ENCODE measurements around the gene KLHDC10.
"Not testable (repeated sequence)": the region's sequence is repeated elsewhere in the genome, so short reads cannot be mapped to it uniquely, and the experiment has no call there.

KLHDC10 gene

DNA sequence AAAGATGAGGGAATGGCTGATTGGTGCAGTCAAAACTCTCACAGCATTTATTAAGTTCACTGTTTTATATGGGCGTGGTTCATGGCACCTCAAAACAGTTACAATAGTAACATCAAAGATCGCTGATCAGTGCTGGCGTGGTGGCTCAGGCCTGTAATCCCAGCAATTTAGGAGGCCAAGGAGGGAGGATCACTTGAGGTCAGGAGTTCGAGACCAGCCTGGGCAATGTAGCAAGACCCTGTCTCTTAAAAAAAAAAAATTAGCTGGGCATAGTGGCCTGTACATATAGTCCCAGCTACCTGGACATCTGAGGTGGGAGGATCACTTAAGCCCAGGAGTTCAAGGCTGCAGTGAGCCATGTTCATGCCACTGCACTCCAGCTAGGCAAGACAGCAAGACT, 48.5 kb downstream of the KLHDC10 start:
- no peak for DNase-seq

GRCh38 chr7:130123501-130123900, 53.2 kb downstream of the KLHDC10 start:
- DNase-seq: no peak

DNA sequence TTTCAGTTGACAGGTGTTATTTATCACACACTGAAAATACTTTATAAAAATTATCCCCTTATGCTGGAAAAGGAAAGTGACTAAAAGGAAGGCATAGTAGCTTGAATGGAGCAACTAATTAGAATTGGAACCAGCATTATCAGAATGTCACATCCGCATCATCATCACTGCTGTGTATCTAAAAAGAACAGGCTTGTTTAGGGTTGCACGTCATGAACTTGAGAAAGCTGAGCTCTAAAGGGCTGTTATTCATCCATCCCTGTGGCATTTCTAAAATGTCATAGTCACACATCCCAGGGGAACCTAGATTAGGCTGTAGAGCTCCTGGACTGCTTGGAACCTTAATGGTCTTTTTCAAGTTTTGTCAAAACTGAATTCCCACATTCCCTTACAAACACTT, 54.4 kb downstream of the KLHDC10 start:
- no peak for DNase-seq

GRCh38 chr7:130126840-130127239, 56.5 kb downstream of the KLHDC10 start:
- DNase-seq: not testable (repeated sequence)

DNA sequence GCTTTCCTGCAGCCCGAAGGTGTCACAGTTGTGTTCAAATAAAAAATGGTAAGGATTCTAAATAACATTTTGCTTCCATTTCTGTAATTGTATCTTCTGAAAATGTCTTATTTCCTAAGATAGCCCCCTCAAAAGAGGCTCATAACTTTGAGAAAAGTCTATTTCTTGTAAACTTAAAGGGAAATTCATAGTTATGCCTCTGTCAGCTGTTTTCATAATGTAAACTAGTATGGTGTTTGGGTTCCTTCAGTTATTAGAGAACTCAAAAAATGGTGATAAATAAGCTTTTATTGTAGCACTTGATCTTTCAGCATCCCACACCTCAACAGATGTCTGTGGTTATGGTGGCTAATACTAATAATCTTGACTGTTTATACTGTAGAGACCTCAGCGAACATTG, 57.1 kb downstream of the KLHDC10 start:
- DNase-seq: no peak

DNA sequence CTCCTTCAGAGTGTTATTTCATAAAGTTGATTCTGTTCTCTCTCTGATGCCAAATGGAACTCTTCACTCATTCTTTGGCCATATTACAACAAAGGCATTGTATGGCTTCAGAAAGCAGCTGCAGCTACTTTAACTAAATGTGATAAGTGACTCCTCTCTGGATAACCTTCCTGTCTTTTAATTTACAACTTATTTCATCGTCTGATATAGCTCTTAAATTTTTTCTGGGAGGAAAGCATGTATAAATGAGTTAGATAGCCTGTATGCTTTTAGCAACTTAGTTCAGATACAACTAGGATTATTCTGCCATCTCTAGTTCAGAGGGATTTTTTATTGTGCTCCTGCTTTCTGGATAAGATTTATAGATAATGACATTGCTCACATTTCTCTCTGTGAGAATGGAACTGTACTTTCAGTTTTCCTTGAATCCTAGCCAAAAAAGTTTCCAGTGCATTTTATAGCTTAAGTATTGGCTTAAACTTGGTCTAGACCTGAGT, 57.5 kb downstream of the KLHDC10 start:
- no peak for DNase-seq

- no peak for DNase-seq
Measured at GRCh38 chr7:130129011-130129411, 58.7 kb downstream of the KLHDC10 start.

DNA sequence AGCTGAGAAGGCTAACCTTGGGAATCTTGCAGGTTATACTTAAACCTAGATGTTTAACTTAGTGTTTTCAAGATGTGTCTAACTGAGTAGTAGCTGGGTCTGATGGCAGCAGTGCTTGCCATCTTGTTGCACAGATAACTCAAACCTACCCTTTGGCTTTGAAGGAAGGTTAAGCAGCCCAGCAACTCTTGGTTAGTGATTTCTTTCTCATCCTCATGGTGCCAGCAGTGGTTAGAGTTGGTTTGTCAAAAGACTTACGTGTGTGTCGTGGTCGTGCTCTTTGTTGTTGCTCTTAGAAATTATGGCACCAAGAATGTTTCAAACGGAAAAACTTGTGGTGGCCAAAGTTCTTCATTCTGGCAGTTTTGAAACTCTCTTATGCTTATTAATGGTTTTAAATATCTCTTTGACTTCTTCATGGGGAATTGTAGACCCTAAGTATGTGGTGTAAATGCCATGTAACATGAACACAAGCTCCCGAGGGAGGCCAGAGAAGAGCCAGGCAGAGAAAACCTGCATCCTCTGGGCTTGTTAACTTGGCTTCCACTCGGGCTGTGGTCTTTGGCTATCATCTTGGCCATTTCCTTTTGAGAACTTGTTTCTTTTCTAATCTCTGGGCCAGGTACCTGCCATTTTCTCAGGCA, 61.0 kb downstream of the KLHDC10 start:
- DNase-seq: no peak

DNA sequence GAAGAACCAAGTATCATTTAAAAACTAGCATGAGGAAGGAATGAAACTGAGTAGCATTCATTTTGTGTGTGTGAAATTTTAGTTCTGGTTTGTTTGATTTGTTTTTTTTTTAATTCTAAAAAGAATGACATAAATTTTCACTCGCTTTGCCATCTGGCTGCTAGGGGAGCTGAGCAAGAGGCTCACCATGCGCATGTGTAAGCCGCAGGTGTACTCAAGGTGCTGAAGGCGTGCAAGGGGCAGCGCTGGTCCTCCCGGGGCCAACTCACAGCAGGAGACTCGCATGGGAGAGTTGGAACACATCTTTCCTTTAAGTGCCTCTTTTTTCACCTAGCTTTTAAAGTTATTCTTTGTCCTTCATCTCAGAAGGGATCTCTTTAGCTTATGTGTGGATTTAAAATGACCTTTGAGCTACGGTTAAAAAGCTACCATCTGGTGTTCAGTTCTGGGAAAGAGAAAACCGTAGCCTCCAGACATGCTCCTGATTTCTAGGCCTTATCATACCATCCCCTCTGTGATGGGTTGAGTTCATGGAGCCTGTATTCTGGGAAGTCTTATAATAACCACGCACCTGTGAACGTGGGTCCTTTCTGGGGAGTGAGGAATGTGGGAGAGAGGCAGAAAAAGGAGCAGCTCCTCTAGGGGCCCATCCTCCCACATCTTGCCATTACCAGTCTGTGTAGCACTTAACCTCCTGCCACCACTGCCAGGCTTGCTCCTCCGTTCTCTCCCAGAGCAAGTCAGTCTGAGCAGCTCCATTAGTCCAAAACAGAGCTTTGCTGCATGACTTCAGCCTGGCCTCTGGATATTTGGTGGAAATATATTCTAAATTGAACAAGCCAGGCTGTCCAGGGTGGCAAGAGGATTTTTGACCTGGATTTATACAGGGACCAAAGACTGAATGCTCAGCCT, 61.9 kb downstream of the KLHDC10 start:
- DNase-seq: no peak

DNA sequence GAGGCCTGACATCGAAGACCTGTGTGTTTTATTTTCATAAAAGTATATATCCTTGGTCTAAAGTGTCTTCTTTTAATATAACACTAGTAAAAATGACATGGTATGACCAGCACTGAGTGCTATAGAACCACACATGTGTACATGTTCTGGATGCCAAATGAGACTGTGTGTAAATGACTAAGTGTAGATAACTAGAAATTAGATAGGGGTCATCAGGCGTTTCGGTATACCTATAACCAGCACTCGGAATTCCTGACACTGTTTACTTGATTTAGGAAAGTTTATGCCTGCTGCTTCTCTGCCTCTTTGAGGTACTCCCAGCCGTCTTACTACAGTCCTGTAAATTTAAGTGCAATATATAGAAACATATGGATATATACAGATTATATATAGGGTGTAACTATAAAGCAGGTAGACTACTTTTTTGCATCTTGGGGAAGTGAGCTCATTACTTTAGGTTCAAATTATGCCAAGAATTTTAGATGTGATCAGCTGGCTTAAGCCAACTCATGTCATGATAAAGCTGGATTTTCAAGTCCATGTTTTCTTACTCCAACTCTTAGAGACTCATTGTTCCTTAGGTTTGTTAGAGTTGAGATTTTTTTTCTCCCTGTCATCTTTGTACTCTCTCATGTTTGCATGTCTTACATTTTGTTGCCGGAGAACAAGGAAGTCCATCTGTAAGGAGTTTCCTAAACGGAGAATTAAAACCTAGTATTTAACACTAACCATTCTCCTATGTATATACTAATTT, 62.9 kb downstream of the KLHDC10 start:
- no peak for DNase-seq

DNA sequence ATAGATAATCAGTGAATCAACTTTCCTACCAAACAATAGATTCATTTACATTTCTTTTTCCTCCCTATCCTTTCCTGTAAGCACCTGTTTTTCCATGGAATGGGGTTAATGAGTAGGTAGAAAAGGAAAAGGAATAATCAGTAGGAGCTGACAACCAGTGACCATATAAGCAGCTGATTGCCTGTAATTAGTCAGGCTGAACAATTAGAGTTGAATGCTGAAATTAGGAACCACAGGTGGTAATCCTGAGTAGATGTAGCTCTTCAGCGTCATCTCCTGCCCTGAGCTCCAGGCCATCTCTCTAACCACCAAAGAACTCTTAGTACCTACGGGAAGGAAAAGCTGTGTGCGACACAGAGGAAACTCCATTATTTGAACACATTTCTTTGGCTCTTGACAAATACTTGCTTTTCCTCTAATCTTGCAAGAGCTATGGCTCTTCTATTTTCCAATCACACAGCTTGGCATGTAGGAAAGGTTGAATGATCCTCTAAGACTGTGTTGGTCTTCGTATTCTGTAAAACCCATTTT, 63.8 kb downstream of the KLHDC10 start:
- no peak for DNase-seq

- no peak for DNase-seq
Measured at GRCh38 chr7:130134726-130135125, 64.4 kb downstream of the KLHDC10 start.

DNA sequence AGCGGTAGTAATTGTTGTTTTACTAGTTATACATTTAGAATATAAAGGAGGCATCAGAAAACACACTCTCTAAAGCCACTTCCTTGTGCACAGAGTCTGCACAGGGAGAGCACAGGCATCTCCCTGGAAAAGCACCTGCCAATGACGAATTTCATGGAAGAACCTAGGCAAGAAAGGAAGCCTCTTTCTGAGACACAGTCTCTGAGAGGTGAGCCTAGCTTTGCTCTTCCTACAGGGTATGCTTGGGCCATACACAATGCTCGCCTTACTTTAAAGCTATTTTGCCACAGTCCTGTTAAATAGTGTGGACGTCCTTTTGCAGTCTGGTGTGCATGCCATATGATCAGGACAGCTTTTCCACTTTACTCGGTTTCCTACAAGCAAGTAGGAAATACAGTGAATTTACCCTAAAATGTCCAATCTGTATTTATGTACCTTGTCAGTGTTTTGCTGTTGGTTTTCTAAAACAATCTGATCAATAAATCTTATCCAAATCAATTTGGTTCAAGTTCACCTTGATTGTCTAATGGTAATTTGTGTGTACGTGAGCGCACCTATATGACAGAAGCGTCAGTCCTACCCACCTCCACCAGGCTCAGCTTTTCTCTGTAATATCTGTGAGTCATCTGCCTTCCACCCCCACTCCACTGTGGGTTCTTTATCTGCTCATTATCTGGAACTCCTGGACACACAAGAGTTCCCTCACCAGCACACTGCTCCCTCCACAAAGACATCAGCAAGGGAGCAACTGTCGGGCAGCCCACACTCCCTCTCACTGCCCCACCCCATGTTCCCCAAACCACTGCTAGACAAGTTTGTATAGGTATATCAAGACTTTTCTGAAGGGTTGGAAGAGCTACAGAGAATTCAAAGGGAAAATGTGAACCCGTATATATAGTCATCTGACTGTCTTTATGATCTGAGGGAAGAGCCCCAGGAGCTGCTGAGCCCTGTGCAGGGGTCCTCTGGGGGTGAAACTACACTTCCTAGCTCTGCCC, 65.2 kb downstream of the KLHDC10 start:
- DNase-seq: no peak

GRCh38 chr7:130136579-130137167, 66.3 kb downstream of the KLHDC10 start:
- no peak for DNase-seq

GRCh38 chr7:130137207-130137606, 66.9 kb downstream of the KLHDC10 start:
- DNase-seq: no peak

DNA sequence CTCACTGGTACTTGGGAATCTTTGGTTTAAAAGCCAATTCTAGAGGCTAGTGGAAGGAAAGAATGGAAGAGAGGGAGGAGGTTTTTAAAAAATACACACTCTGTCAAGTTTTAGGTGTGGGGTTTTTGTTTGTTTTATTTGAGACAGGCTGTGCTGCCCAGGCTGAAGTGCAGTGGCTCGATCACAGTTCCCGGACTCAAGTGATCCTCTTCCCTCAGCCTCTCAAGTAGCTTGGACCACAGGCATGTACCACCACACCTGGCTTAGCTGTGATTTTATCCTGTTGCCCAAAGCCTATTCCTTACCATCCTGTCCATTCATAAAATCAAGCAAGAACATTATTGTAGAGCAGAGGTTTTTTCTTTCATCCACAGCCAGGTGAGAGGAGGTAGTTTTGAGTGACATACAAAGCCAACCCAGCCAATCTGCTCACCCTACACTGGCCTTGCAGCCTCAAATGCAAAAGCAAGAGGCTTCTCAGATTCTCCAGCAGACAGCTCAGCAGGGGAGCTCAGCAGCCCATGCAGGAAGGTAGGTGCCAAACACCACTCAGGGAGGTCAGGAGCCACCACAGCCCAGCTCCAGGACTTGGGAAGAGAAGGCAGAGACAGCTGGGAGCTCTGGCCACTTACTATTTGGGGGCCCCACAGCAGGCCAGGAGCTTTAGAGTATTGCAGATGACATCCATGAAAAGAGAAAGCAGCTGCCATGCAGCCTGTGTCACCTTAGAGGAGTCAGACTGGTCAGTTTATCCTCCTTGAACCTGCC, 69.0 kb downstream of the KLHDC10 start:
- DNase-seq: no peak

GRCh38 chr7:130140551-130141160, 70.3 kb downstream of the KLHDC10 start:
- DNase-seq: no peak

GRCh38 chr7:130141161-130141883, 71.0 kb downstream of the KLHDC10 start:
- DNase-seq: peak; percentile 9

GRCh38 chr7:130141884-130142653, 71.7 kb downstream of the KLHDC10 start:
- DNase-seq: no peak
